ENCODE measurements around the gene SMG6.
A peak's percentile ranks its signal among the peaks of the same experiment; 100 is the strongest.
"Not testable (repeated sequence)": the region's sequence is repeated elsewhere in the genome, so short reads cannot be mapped to it uniquely, and the experiment has no call there.

Gene SMG6

DNA sequence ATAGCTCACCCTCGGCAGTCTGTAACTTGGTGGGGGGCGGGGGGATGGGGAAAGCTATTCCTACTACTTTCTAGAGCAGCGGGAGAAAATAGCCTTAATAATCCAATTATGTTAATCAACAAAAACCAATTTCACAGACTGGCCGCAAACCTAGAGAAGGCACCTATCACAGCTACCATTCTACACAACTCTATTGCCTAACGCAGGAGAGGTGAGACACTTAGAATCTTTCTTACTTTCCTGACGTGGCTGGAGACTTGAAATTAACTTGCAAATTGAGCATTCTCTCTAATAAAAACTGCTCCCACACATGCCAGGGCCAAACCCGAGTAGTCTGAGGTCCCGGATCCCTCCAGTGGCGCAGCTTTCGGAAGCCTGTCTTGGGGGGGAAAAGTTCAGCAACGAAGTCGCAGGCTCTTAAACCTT is 794 bp downstream of the SMG6 start:
- no peak for DNase-seq

DNA sequence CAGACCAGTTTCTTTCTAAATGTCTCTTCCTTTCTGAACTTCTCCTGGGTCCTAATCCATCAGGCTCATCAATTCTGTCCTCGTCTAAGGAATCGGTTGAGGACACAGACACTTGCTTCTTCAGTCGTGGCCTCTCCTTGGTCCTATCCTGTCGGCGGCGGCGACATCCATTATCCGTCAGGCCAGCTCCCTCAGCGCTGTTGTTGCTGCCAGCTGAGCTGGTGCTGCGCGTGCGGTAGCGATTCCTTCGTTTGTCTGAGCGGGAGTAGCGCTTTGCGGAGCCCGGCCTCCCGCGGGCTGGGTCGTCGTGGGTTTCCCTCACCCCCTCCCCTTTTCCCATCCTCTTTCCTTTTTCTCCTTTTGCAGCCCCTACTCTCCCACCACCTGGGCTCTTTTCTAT is 3.8 kb downstream of the SMG6 start:
- no peak for DNase-seq

DNA sequence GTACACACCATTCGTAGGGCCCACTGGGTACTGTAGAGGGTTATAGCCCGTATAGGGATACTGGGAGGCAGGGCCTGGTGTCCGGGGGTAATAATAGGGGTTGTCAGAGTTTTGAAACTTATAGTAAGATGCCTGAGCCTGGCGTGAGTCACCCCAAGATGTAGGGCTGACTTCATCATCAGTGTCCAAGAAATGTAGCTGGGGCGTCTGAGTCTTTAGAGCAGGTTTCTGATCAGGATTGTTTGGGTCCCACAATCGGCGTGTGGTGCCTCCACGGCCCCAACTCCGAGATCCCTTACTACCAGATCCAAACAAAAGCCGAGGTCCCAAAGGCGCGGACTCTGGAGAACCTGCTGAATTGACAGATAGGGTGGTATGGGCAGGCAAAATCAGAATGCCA is 4.4 kb downstream of the SMG6 start:
- DNase-seq = no peak

DNA sequence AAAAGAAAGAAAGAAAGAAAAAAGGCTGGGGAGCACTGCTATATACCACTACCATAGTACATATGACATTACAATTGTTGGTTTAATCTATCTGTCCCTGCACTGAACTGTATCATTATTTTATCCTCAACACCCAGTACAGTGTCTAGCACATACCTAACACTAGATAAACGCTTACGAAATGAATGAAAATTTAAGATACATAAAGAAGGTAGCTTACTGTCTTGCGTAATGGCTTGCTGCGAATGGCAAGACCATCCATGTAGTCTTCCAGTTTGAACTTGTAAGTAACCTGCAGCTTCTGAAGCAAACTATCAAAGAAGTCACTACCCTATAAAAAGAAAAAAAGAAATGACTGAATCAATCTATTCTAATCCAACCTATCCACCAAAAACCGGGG is 6.6 kb downstream of the SMG6 start:
- DNase-seq = no peak

DNA sequence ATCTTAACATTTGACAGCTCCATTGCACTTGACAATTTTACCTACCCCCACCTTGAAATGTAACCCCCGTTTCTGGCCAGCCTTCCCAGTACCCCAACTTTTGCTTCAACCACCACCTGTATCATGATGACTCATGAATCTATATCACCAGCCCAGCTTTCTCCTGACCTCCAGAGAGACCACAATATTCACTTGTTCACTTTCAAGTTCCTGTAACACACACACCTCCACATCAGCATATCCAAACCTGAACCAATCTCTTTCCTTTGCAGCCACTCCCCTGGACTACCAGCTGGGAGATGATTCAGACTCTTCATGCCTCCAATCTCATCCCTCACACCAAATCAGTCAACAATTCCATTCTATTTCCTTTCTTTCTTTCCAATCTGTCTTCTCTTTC is 8.0 kb downstream of the SMG6 start:
- no peak for DNase-seq

DNA sequence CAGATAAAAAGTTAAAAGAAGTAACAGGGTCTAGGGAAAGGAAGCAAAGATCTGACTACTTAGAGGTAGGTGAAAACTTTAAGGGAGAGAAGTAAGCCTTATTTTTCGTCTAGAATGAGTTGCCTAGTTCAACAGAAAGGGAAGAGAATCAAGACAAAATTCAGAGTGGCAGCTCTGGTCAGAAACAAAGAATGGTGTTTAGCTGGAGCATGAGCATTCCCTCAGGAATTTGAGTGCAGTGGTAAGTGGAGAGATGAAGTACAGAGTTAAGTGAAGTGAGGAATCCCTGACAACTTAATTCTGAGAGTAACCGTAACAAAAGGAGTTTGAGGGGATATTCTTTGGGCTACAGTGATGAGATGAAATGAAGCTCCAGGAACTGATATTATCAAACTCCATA is 11.5 kb downstream of the SMG6 start:
- no peak for DNase-seq

DNA sequence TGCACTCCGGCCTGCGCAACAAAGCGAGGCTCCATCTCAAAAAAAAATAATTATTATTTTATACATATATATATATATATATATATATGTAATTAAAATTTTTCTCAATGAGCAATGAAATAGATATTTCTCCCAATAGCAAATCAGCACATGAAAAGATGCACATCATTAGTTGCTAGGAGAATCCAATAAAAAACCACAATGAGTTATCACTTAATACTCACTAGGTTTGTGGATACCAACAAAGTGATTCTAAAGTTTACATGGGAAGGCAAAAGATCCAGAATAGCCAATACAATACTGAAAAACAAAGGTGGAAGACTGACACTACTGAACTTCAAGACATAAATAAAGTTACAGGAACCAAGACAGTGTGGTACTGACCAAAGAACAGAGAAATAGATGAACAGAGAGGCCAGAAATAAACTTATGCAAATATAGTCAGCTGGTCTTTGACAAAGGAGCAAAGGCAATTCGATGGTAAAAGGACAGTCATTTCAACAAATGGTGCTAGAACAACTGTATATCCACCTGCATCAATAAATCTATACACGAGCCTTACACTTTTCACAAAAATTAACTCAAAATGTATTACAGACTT is 13.6 kb downstream of the SMG6 start:
- peak; percentile 36 for DNase-seq

DNA sequence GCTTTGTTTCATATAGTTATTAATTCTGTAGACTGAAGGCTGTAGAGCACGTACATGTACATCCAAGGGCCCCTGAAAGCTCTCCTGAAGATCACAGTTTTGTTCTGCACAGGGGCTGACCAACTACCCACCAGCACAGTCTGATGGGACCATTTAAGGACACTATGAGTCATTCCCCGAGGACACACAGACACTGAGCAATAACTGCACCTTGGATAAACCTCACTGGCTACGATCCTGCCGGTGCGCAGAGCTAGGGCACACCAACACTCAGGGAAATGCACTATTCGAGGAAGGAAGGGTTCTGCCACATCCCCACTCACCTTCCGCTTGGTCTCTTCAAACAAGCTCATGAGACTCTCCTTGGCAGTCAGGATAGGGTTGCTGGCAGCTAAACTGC is 20.3 kb downstream of the SMG6 start:
- DNase-seq = no peak

DNA sequence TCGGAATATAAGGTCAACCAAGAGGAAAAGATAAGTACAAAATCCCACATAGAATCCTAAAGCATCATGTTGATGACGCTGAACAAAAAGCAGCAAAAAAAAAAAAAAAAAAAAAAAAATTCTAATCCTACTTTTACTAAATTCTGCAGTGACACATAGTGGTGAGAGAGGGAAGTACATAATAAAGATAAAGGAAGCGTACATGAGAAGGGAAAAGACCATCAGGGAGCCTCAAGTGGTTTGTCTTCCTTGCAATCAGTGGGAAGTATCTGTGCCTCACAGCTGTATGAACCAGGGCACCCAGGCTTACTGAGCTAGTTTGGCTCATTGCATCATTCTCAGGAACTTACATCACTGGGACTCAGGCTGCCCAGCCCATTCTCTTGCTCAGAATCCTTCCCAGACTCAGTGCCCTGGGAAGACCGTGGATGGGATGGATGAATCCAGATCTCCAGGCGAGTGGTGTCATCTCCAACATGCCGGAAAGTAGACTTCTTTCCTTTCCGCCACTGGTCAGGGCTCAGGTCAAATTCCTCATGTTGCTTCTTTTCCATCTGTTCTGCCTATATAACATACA is 21.2 kb downstream of the SMG6 start:
- peak; percentile 89 for DNase-seq

DNA sequence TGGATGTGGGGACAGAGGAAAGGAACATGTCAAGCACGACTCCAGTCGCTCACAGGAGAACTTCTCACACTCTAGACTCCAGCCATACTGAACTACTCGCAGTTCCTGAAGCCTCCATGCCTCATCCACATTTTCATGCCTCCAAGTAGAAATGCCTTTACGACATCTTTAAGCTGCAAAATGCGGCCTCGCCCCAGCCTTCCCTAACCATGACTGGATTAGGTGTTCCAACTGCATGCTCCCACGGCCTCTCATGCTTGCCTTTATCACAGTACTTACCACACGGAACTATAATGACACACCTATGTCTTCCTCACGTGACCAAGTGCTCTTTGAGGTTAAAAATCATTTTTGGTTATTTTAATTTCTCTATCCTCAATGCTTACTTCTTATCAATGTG is 23.9 kb downstream of the SMG6 start:
- DNase-seq = no peak

DNA sequence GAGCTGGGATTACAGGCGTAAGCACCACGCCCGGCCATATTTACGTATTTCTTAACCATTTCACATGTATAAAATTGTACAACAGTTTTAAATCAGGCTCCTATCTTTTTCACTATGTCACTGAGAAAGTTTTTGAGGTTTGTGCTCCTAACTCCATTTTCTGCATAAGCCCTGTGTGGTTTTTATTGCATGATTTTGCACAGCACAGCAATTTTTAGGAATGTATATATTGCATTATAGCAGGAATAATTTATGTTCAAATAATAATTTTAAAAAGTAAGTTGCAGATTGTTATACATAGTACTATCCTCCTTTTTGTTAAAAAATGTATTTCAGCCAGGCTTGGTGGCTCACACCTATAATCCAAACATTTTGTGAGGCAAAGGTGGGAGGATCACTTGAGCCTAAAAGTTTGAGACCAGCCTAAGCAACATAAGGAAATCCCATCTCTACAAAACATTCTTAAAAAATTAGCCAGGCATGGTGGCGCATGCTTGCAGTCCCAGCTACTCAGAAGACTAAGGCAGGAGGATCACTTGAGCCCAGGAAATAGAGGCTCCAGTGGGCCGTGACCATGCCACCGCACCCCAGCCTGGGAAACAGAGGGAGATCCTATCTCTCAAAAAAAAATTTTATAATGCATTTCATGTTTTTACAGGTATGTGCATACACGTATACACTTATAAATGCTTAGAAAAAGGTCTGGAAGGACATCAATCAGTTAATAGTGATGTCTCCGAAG is 26.0 kb downstream of the SMG6 start:
- DNase-seq = no peak

DNA sequence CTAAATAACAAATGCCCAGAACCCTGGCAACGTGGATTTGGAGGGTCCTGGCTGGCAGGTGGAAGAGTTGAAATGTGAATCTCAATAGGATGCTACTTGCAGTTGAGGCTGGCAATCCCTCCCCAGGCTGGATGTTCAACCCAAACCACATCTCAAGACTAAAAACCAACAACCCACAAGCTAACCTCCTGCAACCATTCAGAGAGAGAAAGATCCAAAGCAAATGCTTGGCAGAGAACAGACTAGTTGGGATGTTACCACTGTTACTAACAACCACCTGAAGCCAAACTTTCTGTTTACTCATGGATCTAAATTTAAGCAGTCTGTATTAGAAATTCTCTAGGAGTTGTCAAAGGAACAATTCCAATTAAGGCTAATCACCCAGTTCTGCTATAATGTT is 27.9 kb downstream of the SMG6 start:
- DNase-seq = no peak

DNA sequence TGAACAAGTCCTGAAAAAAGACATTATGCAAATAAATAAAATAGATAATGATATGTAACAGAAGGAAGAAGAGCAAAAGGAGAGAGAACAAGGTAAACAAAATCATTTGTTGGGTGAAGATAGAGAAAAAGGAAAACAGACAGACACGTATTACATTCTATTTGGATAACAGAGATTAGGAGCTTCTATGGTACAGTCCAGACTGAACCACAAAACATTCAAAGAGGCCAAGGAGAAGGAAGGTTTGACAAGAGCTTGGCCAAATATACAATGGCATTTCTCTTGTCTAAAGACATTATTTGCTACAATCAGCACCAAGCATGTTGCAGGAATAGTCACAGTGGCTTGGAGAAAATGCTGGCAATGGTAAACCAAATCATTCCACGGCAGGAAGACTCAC is 29.2 kb downstream of the SMG6 start:
- no peak for DNase-seq

DNA sequence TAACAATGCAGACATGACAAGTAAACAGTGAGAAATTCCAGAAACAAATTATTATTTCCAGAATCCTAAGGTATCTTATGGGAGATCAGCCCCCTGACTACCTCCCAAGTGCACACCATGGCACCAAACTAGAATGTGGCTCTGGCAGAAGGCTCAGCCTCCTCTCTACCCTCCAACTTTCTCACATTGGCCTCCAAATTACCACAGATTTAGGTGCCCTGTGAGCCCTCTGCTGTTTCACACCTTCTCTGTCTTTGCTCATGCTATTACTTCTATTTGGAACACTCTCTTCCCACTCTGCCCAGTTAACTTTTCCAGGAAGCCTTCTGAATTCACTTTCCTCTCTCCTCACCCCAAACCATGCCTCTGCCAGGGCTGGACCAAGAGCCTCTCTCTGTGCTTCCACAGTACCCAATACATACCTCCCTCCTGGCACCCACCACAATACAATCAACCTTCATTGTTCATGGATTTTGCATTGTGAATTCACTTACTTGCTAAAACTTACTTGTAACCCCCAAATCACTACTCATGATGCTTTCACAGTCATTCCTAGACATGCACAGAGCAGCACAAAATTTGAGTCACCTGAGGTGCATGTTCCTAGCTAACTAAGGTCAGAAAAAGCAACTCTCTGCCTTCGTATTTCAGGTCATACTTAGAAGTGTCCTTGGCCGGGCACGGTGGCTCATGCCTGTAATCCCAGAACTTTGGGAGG is 31.4 kb downstream of the SMG6 start:
- no peak for DNase-seq

DNA sequence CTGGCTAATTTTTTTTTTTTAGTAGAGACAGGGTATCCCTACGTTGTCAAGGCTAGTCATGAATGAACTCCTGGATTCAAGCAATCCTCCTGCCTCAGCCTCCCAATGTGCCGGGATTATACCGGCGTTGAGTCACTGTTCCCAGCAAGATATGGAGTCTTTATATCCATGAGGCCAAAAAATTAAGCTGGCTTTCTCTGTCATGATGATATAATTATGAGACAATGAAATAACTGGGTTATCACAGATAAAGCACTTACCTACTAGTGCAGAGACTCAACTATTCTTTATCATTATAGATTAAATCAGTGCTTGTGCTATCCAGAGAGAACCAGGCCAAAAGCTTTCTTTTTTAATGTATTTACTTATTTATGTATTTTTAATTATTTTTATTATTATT is 36.2 kb downstream of the SMG6 start:
- DNase-seq = no peak

DNA sequence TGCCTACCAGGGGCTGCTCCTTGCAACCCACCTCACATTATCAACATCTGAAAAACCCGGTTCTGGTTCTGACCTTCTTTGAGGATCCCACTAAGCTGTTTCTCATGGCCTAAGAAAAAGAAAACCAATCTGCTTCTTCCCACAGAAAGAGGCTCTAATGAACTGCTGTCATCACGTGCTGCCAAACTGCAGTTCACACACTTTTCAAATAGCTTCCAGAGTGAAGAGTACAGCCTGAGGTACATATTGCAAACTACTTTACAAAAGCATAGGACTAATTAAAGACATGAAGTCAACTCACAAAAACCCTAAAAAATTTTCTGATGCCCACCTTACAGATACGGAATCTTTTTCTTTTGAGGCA is 36.7 kb downstream of the SMG6 start:
- DNase-seq = no peak

DNA sequence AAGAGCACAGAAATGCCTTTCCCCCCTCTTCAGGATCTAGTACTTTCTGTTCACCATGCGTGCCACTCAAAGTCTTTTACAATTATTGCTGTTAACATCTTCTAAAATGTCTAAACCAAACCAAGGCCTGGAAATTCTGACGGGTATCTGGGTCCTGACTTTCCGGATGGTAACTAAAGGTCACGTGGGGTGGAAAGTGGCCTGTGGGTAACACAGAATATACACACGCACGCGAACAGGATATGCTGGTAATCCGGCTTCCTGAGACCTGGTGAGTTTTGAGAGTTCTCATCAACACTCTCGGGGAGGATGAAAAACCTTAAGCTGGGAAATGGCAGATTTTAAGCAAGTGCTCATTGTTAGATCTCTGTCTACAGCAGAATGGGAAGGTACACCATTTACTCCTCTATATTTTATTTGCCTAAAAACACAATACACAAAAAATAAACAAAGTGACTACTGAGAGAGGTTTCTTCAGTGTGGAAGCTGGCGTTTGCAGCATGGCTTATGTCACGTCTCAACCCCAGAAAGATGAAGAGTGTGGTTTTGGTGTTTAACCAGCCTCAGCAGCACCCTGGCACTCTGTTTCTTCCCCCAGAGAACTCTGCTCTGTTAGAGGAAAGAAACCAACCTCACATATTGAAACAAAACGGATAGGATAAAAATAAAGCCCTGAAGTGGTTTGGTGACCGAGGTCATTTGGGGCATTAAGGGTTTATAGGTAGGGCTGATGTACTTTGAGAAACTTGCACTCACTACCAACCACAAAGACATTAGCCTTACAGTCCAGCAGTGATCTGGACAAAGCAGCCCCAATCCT is 37.3 kb downstream of the SMG6 start:
- peak; percentile 82 for DNase-seq

DNA sequence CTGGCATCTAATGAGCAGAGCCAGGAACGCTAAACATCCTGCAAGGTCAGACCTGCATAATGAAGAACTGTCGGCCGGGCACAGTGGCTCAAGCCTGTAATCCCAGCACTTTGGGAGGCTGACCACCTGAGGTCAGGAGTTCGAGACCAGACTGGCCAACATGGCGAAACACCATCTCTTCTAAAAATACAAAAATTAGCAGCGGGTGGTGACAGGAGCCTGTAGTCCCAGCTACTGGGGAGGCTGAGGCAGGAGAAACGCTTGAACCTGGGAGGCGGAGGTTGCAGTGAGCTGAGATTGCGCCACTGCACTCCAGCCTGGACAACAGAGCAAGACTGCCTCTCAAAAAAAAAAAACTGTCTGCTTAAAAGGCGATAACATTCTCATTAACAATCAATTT is 38.4 kb downstream of the SMG6 start:
- not testable (repeated sequence) for DNase-seq

DNA sequence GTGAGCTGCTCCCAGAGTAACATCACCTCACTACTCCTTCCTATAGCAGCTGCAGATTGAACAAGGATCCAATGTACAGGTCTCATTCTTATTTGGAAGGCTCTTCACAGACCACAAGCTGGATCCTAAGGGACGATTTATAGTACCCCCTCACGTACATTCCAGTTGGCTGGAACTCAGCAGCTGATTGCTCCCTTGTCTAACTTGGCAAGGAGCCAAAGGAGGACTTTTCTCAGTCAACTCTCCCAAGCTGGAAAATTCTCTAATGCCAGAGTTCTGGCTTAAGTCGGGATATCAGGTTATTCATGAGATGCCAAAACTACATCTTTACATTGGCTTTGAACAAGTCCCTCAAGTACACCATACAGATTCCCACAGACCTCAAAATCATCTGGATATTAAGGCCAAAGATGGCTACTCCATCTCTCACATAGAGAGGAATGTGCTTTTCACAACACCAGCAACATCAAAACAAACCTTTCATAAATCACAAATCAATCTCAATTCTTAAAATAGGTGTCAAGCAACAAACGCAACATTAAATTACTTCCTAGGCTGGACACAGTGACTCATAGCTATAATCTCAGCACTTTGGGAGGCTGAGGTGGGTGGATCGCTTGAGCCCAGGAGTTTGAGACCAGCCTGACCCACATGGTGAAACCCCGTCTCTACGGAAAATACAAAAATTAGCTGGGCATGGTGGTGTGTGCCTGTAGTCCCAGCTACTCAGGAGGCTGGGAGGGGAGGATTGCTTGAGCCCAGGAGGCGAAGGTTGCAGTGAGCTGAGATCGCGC is 39.3 kb downstream of the SMG6 start:
- DNase-seq = no peak

DNA sequence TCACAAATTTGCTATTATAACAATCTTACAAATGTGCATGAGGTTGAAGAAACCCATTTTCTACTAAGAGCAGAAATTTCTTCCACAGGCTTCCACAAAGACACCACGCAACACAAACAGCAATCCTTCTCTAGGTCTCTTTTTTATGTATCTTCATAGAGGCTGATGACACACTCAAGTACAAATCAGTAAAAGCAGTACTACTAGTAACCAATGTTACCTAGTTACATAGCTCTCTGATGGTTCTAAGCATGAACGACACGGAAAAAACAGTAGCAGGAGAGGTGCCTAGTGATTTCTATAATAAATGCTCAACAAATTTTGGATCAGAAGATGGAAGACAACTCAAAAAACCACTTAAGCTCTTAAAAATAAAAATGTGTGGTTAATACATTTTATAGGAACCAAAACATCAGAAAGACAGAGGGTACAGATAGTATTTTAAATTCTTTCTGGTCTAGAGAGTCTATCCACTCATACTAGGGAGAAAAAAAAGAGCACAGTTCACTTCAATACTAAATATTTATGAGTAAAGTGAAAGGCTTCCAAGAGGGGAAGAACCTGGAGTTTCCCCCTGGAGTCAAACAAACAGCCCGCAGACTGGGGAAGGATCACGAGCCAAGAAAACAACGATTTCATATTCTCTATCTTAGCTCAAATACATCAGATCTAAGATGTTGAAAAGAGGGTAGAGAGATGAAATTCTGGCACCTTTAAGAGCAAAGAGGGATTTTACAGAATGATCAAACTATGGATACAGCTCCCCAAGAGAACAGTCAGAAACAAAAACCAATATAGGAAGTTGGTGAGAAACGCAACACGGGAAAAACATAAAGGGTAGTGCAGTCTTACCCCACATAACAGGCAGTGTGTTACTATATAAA is 40.2 kb downstream of the SMG6 start:
- no peak for DNase-seq

DNA sequence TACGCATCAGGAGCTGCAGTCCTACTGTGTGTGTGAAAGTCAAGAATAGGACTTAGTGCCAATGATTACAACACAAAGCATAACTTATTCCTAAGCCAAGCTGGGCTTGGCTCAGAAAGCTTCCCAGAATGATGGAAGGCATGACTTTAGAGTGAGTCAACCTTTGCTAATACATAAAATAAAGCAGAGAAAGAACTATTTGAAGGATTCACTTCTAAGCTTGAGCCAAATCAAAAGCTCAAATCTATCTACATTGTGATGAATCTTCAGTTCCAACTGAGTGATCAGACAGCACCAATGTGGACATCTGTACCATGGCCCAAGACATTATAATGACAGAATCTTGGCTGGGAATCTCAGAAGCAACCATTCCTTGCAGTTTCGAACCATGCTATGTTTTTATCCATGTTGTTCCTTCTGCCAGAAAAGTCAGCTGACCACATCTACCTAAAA is 41.4 kb downstream of the SMG6 start:
- no peak for DNase-seq
